PC-9 (cell line): Measurements from ENCODE around the gene SORCS2. TPM values are rescaled to one million over a fixed set of nuclear protein-coding genes. Genes with fewer than 3 reads are reported as not detected.

Experiments used
- BruUV-seq: library from RNA; stranded (reverse); fragments of 400-500 nt; replicated peaks from 2 replicates; lab custom pipeline; 2021; lab: Mats Ljungman, UMichigan
- CTCF ChIA-PET: fragments of 300-600 bp; sonication (Branson Sonifier 250); formaldehyde crosslinking; loops from one replicate; lab custom pipeline; 2022; ENCODE audit warnings: antibody characterized with exemption; lab: Charles Lee
- POLR2A ChIA-PET: fragments of 300-600 bp; sonication (Branson Sonifier 250); formaldehyde crosslinking; loops from one replicate; lab custom pipeline; 2022; ENCODE audit warnings: antibody characterized with exemption; ENCODE audit not compliant: unreplicated experiment; lab: Charles Lee
- DNase-seq, 2 experiments: peaks; one replicate each; pipeline versions ENCODE4 v3.0.0 to v3.0.0-alpha.2; 2015 to 2022; ENCODE audit warnings: mixed read lengths in 1 of 2
- H2AFZ ChIP-seq: fragments of 200-600 bp; sonication (generic); 2 replicates; pipeline ENCODE4 v1.8.1; 2017; ENCODE audit warnings: antibody characterized with exemption
- H3F3A ChIP-seq: fragments of 200-600 bp; sonication (generic); 2 replicates; pipeline ENCODE4 v1.8.1; 2017; ENCODE audit warnings: antibody characterized with exemption, mild to moderate bottlenecking, low read depth; ENCODE audit not compliant: insufficient read depth
- H3K27ac ChIP-seq: fragments of 200-600 bp; sonication (generic); 2 replicates; pipeline ENCODE4 v1.6.1; 2016; ENCODE audit warnings: mixed run types
- H3K27me3 ChIP-seq: fragments of 200-600 bp; sonication (generic); 2 replicates; pipeline ENCODE4 v1.6.1; 2016; ENCODE audit warnings: low read depth, mixed run types; ENCODE audit not compliant: insufficient read depth
- H3K36me3 ChIP-seq: fragments of 200-600 bp; sonication (generic); 2 replicates; pipeline ENCODE4 v1.6.1; 2016; ENCODE audit warnings: low read depth, mixed run types
- H3K4me1 ChIP-seq: fragments of 200-600 bp; sonication (generic); replicated peaks from 2 replicates; pipeline ENCODE4 v1.6.1; 2016; ENCODE audit warnings: mixed run types; ENCODE audit not compliant: insufficient read depth
- H3K4me2 ChIP-seq: fragments of 200-600 bp; sonication (generic); 2 replicates; pipeline ENCODE4 v1.6.1; 2017; ENCODE audit warnings: mixed run types
- H3K4me3 ChIP-seq: fragments of 200-600 bp; sonication (generic); 2 replicates; pipeline ENCODE4 v1.6.1; 2016; ENCODE audit warnings: mixed run types
- H3K79me2 ChIP-seq: fragments of 200-600 bp; sonication (generic); 2 replicates; pipeline ENCODE4 v1.6.1; 2017; ENCODE audit warnings: low read depth, mixed run types
- H3K9me2 ChIP-seq: fragments of 200-600 bp; sonication (generic); 2 replicates; pipeline ENCODE4 v1.8.1; 2017; ENCODE audit warnings: mild to moderate bottlenecking; ENCODE audit not compliant: insufficient read depth
- H3K9me3 ChIP-seq: fragments of 200-600 bp; sonication (generic); 2 replicates; pipeline ENCODE4 v1.8.1; 2016; ENCODE audit warnings: low read depth; ENCODE audit not compliant: insufficient read depth
- H4K20me1 ChIP-seq: fragments of 200-600 bp; sonication (generic); 2 replicates; pipeline ENCODE4 v1.8.1; 2017; ENCODE audit not compliant: insufficient read depth
- EZH2 ChIP-seq: fragments of 200-600 bp; sonication (generic); IDR thresholded peaks from 2 replicates; pipeline ENCODE4 v1.8.0; 2017; ENCODE audit warnings: antibody characterized with exemption, low read depth
- intact Hi-C: fragments of 100-400 bp; cut with micrococcal nuclease; formaldehyde crosslinking; loops from one replicate; pipeline ENCODE4 v1.10.0; 2022; ENCODE audit not compliant: unreplicated experiment
- total RNA-seq: library from RNA; stranded (reverse); gene quantifications from 2 replicates; pipeline ENCODE4 v1.2.3, GENCODE V29; 2021
- TF ChIP-seq, protein P1 (sequence below): fragments of 200-600 bp; sonication (generic); conservative IDR thresholded peaks from 2 replicates; pipeline ENCODE4 v1.6.1; 2017; ENCODE audit warnings: mixed run types, antibody characterized with exemption, mild to moderate bottlenecking, moderate library complexity

SORCS2 gene
- total RNA-seq, 1 experiment from 2014 or later: 25.8 TPM

DNA sequence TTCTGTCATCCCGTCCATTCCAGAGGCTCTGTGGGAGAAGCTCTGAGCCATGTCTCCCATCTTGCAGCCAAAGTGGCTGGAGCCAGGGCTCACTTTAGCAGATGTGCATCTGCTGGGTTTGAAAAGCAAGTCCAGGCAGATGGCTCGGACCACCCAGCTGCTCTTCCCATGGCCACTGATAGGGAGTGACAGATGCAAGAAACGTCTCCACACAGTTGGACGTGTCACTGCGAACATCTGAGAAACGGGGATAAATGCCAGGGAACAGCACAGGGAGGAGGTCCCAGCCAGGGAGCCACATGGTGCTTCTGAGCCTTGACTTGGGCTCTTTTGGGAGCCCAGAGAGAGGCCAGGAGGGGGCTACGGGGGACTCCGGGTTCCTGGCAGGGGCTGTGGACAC lies 505.0 kb downstream of the SORCS2 start:
- Histone ChIP-seq H3K4me1 (no peaks in the 10 kb centered on the region), H3K27me3 (no peaks in the 10 kb centered on the region), H3K4me3 (no peak overlapping the region), H3K36me3 (no peaks in the 10 kb centered on the region), H3K4me2 (no peak overlapping the region), H3F3A (no peaks in the 10 kb centered on the region), H3K79me2 (no peaks in the 10 kb centered on the region), H3K27ac (no peak overlapping the region), H3K9me2 (no peaks in the 10 kb centered on the region), H3K9me3 (no peaks in the 10 kb centered on the region), H2AFZ (no peak overlapping the region), H4K20me1 (no peaks in the 10 kb centered on the region)
- TF ChIP-seq, protein P1, sequence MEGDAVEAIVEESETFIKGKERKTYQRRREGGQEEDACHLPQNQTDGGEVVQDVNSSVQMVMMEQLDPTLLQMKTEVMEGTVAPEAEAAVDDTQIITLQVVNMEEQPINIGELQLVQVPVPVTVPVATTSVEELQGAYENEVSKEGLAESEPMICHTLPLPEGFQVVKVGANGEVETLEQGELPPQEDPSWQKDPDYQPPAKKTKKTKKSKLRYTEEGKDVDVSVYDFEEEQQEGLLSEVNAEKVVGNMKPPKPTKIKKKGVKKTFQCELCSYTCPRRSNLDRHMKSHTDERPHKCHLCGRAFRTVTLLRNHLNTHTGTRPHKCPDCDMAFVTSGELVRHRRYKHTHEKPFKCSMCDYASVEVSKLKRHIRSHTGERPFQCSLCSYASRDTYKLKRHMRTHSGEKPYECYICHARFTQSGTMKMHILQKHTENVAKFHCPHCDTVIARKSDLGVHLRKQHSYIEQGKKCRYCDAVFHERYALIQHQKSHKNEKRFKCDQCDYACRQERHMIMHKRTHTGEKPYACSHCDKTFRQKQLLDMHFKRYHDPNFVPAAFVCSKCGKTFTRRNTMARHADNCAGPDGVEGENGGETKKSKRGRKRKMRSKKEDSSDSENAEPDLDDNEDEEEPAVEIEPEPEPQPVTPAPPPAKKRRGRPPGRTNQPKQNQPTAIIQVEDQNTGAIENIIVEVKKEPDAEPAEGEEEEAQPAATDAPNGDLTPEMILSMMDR: no peak
- no peak for TF ChIP-seq EZH2
- CTCF ChIA-PET: no interaction called here
- BruUV-seq: no TSS peak
- POLR2A ChIA-PET: no interaction called here
- no peak for DNase-seq
- intact Hi-C loops: no loop called here

DNA sequence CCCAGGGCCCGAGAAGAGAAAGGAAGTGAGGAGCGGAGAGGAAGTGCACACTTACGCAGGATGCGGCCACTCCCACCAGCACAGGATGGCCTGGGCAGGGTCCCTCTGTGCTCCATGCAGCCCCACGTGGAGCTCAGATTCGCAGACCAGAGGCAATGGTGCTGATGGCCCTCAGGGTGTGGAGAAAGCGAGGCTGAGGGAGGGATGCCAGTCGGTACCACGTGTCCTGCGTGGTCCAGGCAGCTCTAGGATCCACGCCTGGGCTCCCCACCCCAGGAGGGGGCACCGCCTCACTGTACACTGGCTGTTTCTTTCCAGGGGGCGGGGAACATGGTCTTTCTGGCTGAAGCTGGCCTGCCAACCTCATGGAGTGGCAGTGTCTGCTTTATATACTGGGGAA lies 505.5 kb downstream of the SORCS2 start:
- H3K4me2 ChIP-seq: no peak overlapping the region
- no peaks in the 10 kb centered on the region for H3F3A ChIP-seq
- CTCF ChIA-PET: no interaction called here
- H3K79me2 ChIP-seq: no peaks in the 10 kb centered on the region
- no peaks in the 10 kb centered on the region for H3K4me1 ChIP-seq
- H3K27ac ChIP-seq: no peak overlapping the region
- intact Hi-C loops: no loop called here
- H3K4me3 ChIP-seq: no peak overlapping the region
- no peaks in the 10 kb centered on the region for H3K27me3 ChIP-seq
- BruUV-seq: no TSS peak
- POLR2A ChIA-PET: no interaction called here
- no peaks in the 10 kb centered on the region for H3K9me2 ChIP-seq
- no peak overlapping the region for H2AFZ ChIP-seq
- no peaks in the 10 kb centered on the region for H4K20me1 ChIP-seq
- no peaks in the 10 kb centered on the region for H3K9me3 ChIP-seq
- no peak for DNase-seq
- TF ChIP-seq, protein P1: no peak
- no peak for TF ChIP-seq EZH2
- no peaks in the 10 kb centered on the region for H3K36me3 ChIP-seq

DNA sequence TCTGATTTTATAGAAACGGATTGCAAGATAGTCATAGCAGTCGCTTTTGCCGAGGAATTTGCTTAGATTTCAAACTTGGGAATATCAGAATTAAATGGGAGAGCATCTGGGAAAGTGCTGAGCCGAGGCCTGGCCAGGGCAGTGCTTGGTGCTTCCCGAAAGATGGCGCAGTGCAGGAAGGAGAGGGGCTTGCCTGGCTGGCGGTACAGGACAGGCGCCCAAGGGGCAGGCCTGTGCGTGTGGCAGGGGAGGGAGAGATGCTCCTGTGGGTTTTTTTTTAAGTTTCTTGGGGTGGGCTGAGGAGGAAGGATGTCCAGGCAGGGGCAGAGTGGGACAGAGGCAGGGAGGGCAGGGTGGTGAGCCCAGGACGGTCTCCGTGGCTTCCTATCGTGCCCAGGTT lies 506.2 kb downstream of the SORCS2 start:
- no peak overlapping the region for H3K4me3 ChIP-seq
- DNase-seq: no peak
- H3K36me3 ChIP-seq: no peaks in the 10 kb centered on the region
- POLR2A ChIA-PET: interaction anchor here (0.9 kb wide), 1 partner anchor 24 kb away, joined by 7 read pairs; no protein-coding TSS in a partner anchor
- no peaks in the 10 kb centered on the region for H3K27me3 ChIP-seq
- no peak overlapping the region for H3K4me2 ChIP-seq
- H4K20me1 ChIP-seq: no peaks in the 10 kb centered on the region
- no TSS peak for BruUV-seq
- no peak overlapping the region for H3K27ac ChIP-seq
- no peak overlapping the region for H2AFZ ChIP-seq
- no peaks in the 10 kb centered on the region for H3K4me1 ChIP-seq
- H3K79me2 ChIP-seq: no peaks in the 10 kb centered on the region
- no peaks in the 10 kb centered on the region for H3K9me3 ChIP-seq
- no peaks in the 10 kb centered on the region for H3K9me2 ChIP-seq
- TF ChIP-seq, protein P1: no peak
- no peak for TF ChIP-seq EZH2
- CTCF ChIA-PET: no interaction called here
- no peaks in the 10 kb centered on the region for H3F3A ChIP-seq
- intact Hi-C loops: no loop called here
